ENCODE results near the gene ENTHD1.

ENTHD1 gene

DNA sequence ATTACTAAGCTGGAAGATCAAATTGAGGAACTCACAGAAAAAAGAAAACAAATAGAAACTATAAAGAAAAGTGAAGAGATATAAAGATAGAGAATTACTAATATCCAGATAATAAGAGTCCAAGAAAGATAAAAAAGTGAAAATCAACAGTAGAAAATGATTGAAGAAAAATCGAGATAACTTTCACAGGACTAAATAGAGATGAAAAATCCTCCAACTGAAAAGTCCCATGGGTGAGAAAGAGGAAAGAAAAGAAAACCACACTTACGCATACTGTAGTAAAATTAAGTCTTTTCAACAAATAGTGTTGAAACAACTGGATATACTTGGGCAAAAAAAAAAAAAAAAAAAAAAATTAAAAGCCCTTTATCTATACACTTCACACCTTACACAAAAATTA, 60.0 kb downstream of the ENTHD1 start:
- no peak for ATAC-seq (ENCODE audit: insufficient read depth, low read depth)
- no peaks in the 10 kb centered on the region for H4K20me1 ChIP-seq (ENCODE audit: insufficient read depth, low read length)
- H3K4me3 ChIP-seq (ENCODE audit: low read depth in 1 of 2, low read length in 2 of 2), result no peak overlapping the region
- TF ChIP-seq EZH2 (IDR thresholded peaks at IDR 0.05; ENCODE audit: borderline replicate concordance, low read depth, low read length, severe bottlenecking), result no peak
- no peak for TF ChIP-seq CTCF (IDR thresholded peaks at IDR 0.05; ENCODE audit: borderline replicate concordance, extremely low read depth, low read length, poor library complexity, severe bottlenecking)
- H3K79me2 ChIP-seq (ENCODE audit: insufficient read depth, low read length), result no peaks in the 10 kb centered on the region
- H3K27ac ChIP-seq (ENCODE audit: low read length), result no peak overlapping the region
- no peaks in the 10 kb centered on the region for H3K9me3 ChIP-seq (ENCODE audit: insufficient read depth, low read length, severe bottlenecking)
- no peak overlapping the region for H3K4me2 ChIP-seq (ENCODE audit: insufficient read depth, low read length)
- no peaks in the 10 kb centered on the region for H3K36me3 ChIP-seq (ENCODE audit: insufficient read depth, low read length)
- H2AFZ ChIP-seq (ENCODE audit: low read depth, low read length), result no peak overlapping the region
- H3K9ac ChIP-seq (ENCODE audit: low read depth, low read length), result no peak overlapping the region
- no peaks in the 10 kb centered on the region for H3K27me3 ChIP-seq (ENCODE audit: insufficient read depth, low read length, poor library complexity)
- H3K4me1 ChIP-seq (ENCODE audit: insufficient read depth, low read length), result no peaks in the 10 kb centered on the region
- DNase-seq, result no peak

DNA sequence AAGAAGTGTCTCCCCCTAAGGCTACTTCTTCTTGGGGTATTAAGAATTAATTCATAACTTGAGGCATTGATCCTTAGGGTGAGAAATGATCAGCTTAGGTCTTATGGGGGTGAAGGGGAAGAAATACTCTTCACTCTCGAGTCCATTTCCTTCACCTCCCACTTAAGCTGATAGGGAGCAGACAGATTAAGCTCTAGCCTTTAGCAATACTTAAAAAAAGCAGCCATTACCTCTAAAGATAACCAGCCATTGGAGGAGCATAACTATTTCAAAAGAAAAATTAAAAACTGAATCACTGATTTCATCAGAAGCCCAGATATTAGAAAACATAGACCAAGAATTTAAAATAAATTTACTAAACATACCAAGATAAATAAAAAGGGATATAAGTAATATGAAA, 60.5 kb downstream of the ENTHD1 start:
- no peaks in the 10 kb centered on the region for H3K9me3 ChIP-seq (ENCODE audit: insufficient read depth, low read length, severe bottlenecking)
- H3K79me2 ChIP-seq (ENCODE audit: insufficient read depth, low read length), result no peaks in the 10 kb centered on the region
- H4K20me1 ChIP-seq (ENCODE audit: insufficient read depth, low read length), result no peaks in the 10 kb centered on the region
- H3K36me3 ChIP-seq (ENCODE audit: insufficient read depth, low read length), result no peaks in the 10 kb centered on the region
- no peak overlapping the region for H3K4me3 ChIP-seq (ENCODE audit: low read depth in 1 of 2, low read length in 2 of 2)
- no peak for DNase-seq
- no peak for ATAC-seq (ENCODE audit: insufficient read depth, low read depth)
- no peaks in the 10 kb centered on the region for H3K4me1 ChIP-seq (ENCODE audit: insufficient read depth, low read length)
- no peak overlapping the region for H3K27ac ChIP-seq (ENCODE audit: low read length)
- H2AFZ ChIP-seq (ENCODE audit: low read depth, low read length), result no peak overlapping the region
- no peak overlapping the region for H3K4me2 ChIP-seq (ENCODE audit: insufficient read depth, low read length)
- TF ChIP-seq EZH2 (IDR thresholded peaks at IDR 0.05; ENCODE audit: borderline replicate concordance, low read depth, low read length, severe bottlenecking) (no peak), CTCF (IDR thresholded peaks at IDR 0.05; ENCODE audit: borderline replicate concordance, extremely low read depth, low read length, poor library complexity, severe bottlenecking) (no peak)
- H3K27me3 ChIP-seq (ENCODE audit: insufficient read depth, low read length, poor library complexity), result no peaks in the 10 kb centered on the region
- H3K9ac ChIP-seq (ENCODE audit: low read depth, low read length), result no peak overlapping the region

- H3K27me3 ChIP-seq (ENCODE audit: insufficient read depth, low read length, poor library complexity), result no peaks in the 10 kb centered on the region
- H3K9ac ChIP-seq (ENCODE audit: low read depth, low read length), result no peak overlapping the region
- no peaks in the 10 kb centered on the region for H3K9me3 ChIP-seq (ENCODE audit: insufficient read depth, low read length, severe bottlenecking)
- H2AFZ ChIP-seq (ENCODE audit: low read depth, low read length), result no peak overlapping the region
- H3K4me1 ChIP-seq (ENCODE audit: insufficient read depth, low read length), result no peaks in the 10 kb centered on the region
- H3K36me3 ChIP-seq (ENCODE audit: insufficient read depth, low read length), result no peaks in the 10 kb centered on the region
- no peak for ATAC-seq (ENCODE audit: insufficient read depth, low read depth)
- H4K20me1 ChIP-seq (ENCODE audit: insufficient read depth, low read length), result no peaks in the 10 kb centered on the region
- no peak overlapping the region for H3K4me3 ChIP-seq (ENCODE audit: low read depth in 1 of 2, low read length in 2 of 2)
- DNase-seq, result peak; percentile 5
- H3K27ac ChIP-seq (ENCODE audit: low read length), result no peak overlapping the region
- H3K4me2 ChIP-seq (ENCODE audit: insufficient read depth, low read length), result no peak overlapping the region
- no peaks in the 10 kb centered on the region for H3K79me2 ChIP-seq (ENCODE audit: insufficient read depth, low read length)
- TF ChIP-seq CTCF (IDR thresholded peaks at IDR 0.05; ENCODE audit: borderline replicate concordance, extremely low read depth, low read length, poor library complexity, severe bottlenecking), result no peak
- no peak for TF ChIP-seq EZH2 (IDR thresholded peaks at IDR 0.05; ENCODE audit: borderline replicate concordance, low read depth, low read length, severe bottlenecking)
Observed at GRCh38 chr22:39832627-39833074, 60.9 kb downstream of the ENTHD1 start.

DNA sequence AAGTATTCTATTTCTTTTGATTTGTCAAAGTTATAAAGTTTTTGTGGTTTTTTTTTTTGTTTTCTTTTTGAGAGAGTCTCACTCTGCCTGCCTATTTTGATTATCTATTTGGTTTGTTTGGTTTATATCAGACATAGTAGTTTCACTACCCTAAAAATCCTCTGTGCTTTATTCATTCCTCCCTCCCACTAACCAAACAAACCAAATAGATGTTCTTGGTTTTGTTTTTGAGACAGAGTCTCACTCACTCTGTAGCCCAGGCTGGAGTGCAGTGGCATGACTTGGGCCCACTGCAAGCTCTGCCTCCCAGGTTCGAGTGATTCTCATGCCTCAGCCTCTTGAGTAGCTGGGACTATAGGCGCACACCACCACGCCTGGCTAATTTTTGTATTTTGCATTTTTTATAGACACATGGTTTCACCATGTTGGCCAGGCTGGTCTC, 67.9 kb downstream of the ENTHD1 start:
- Histone ChIP-seq H3K4me1 (ENCODE audit: insufficient read depth, low read length) (no peaks in the 10 kb centered on the region), H3K9me3 (ENCODE audit: insufficient read depth, low read length, severe bottlenecking) (no peaks in the 10 kb centered on the region), H3K27me3 (ENCODE audit: insufficient read depth, low read length, poor library complexity) (no peaks in the 10 kb centered on the region), H2AFZ (ENCODE audit: low read depth, low read length) (no peak overlapping the region), H3K4me3 (ENCODE audit: low read depth in 1 of 2, low read length in 2 of 2) (no peak overlapping the region), H3K36me3 (ENCODE audit: insufficient read depth, low read length) (no peaks in the 10 kb centered on the region), H3K79me2 (ENCODE audit: insufficient read depth, low read length) (no peaks in the 10 kb centered on the region), H3K9ac (ENCODE audit: low read depth, low read length) (no peak overlapping the region), H3K4me2 (ENCODE audit: insufficient read depth, low read length) (no peak overlapping the region), H3K27ac (ENCODE audit: low read length) (no peak overlapping the region), H4K20me1 (ENCODE audit: insufficient read depth, low read length) (no peaks in the 10 kb centered on the region)
- TF ChIP-seq EZH2 (IDR thresholded peaks at IDR 0.05; ENCODE audit: borderline replicate concordance, low read depth, low read length, severe bottlenecking) (no peak), CTCF (IDR thresholded peaks at IDR 0.05; ENCODE audit: borderline replicate concordance, extremely low read depth, low read length, poor library complexity, severe bottlenecking) (no peak)
- ATAC-seq (ENCODE audit: insufficient read depth, low read depth), result no peak
- no peak for DNase-seq
